ENCODE results near the gene SRPK2. TPM values are rescaled to one million over a fixed set of nuclear protein-coding genes. Genes with fewer than 3 reads are reported as not detected.

Gene SRPK2
- total and polyA plus RNA-seq, 9 donors = 15.2 to 50.0 (median 37.8) TPM

DNA sequence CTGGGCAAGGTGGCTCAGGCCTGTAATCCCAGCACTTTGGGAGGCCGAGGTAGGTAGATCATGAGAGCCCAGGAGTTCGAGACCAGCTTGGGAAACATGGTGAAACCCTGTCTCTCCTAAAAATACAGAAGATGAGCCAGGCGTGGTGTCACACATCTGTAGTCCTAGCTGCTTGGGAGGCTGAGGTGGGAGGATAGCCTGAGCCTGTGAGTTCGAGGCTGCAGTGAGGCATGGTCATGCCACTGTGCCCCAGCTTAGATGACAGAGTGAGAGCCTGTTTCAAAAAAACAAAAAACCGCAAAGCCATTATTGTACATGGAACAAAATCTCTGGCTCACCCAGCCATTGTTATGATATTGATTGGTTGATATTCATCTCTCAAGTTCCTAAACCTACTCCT is 321.0 kb downstream of the SRPK2 start:
- Histone ChIP-seq H3K27ac (no peak overlapping the region), H3K4me1 (ENCODE audit: insufficient read depth) (no peaks in the 10 kb centered on the region), H3K9me3 (no peaks in the 10 kb centered on the region), H3K27me3 (no peaks in the 10 kb centered on the region), H3K36me3 (no peaks in the 10 kb centered on the region), H3K4me3 (no peak overlapping the region)
- intact Hi-C loops (cut with DNase I) = no loop called here
- WGBS, 3 donors = 95 to 97% (median 95%) methylated on average over 5 of the region's 5 CpGs
- no peak for TF ChIP-seq POLR2A (IDR thresholded peaks at IDR 0.05)
- no peak for TF ChIP-seq EP300 (IDR thresholded peaks at IDR 0.05)
- TF ChIP-seq, protein P1, sequence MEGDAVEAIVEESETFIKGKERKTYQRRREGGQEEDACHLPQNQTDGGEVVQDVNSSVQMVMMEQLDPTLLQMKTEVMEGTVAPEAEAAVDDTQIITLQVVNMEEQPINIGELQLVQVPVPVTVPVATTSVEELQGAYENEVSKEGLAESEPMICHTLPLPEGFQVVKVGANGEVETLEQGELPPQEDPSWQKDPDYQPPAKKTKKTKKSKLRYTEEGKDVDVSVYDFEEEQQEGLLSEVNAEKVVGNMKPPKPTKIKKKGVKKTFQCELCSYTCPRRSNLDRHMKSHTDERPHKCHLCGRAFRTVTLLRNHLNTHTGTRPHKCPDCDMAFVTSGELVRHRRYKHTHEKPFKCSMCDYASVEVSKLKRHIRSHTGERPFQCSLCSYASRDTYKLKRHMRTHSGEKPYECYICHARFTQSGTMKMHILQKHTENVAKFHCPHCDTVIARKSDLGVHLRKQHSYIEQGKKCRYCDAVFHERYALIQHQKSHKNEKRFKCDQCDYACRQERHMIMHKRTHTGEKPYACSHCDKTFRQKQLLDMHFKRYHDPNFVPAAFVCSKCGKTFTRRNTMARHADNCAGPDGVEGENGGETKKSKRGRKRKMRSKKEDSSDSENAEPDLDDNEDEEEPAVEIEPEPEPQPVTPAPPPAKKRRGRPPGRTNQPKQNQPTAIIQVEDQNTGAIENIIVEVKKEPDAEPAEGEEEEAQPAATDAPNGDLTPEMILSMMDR (IDR thresholded peaks at IDR 0.05) = no peak
- no peak for DNase-seq

Small RNA genes within 50 kb of the gene (small RNA-seq; reads per million reads assigned to genes)
- gene AC005070.2 = not detected
- not detected for gene RNU6-1322P

Other genes starting within 250 kb of the SRPK2 start
- gene PUS7, start 133.3 kb upstream of the SRPK2 start, total RNA-seq = 10 to 100 TPM in 5 of 7 donors, 1 to 10 TPM in 2; 6.6 to 19.6 (median 13.6) TPM
- gene PUS7, start 133.3 kb upstream of the SRPK2 start, polyA plus RNA-seq = 1 to 10 TPM; 4.0 to 9.0 TPM
- 10 to 100 TPM in 6 of 7 donors, 1 to 10 TPM in 1; 9.7 to 20.2 (median 13.6) TPM for gene RINT1, start 143.3 kb upstream of the SRPK2 start, total RNA-seq
- 10 to 100 TPM; 10.2 to 11.4 TPM for gene RINT1, start 143.3 kb upstream of the SRPK2 start, polyA plus RNA-seq
- gene EFCAB10, start 192.6 kb upstream of the SRPK2 start, total RNA-seq = 10 to 100 TPM in 1 of 7 donors, 1 to 10 TPM in 1, under 1 TPM in 2, not detected in 3; 0.69 to 11.8 (median 0.97) TPM
- under 1 TPM; 0.22 to 0.30 TPM for gene EFCAB10, start 192.6 kb upstream of the SRPK2 start, polyA plus RNA-seq

Measured in ovary (tissue), 9 donors.